Loucy (cell line): ENCODE data around the gene CADM1.

Experiments
- CTCF ChIP-seq: fragments of 200-600 bp; sonication (generic); conservative IDR thresholded peaks from 2 replicates; pipeline ENCODE4 v1.5.1; 2014; ENCODE audit warnings: mild to moderate bottlenecking, antibody characterized with exemption, low read length
- EZH2phosphoT487 ChIP-seq: fragments of 200-600 bp; IDR thresholded peaks from 2 replicates; pipeline ENCODE4 v1.6.1; 2018; ENCODE audit warnings: antibody characterized with exemption, mild to moderate bottlenecking, moderate library complexity, borderline replicate concordance

DNA sequence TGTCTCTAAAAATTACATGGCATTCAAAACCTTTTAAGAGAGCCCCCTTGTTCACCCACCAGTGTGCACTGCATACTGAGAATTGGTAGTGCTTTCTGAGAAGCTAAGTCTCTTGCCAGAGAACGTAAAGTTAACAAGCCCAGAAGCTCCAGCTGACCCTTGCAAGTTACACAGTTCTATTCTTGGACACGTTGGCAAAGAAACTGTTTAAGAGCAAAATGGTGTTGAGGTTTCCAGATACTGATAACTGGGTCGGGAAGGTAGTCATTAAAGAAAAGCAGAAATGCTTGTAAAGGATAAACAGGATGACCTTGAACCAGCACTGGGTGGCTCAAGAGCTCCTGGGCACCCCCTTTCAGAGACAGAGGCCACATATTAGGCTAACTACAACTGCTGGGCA is 284.8 kb downstream of the CADM1 start:
- TF ChIP-seq CTCF = no peak
- no peak for TF ChIP-seq EZH2phosphoT487
